GM13976 (cell line): ENCODE results near the gene NPS.

Experiments used
- DNase-seq: peaks from one replicate; pipeline ENCODE4 v3.0.0; 2012; ENCODE audit warnings: low spot score
- in situ Hi-C: fragments of 300-500 bp; cut with MboI; formaldehyde crosslinking; loops from one replicate; pipeline ENCODE4 v1.12.0; 2022; ENCODE audit warnings: low sequenced_read_pairs, mixed read lengths, inconsistent platforms; ENCODE audit not compliant: unreplicated experiment
- TF ChIP-seq, protein P1 (sequence below): IDR thresholded peaks from 2 replicates; pipeline ENCODE4 v1.5.1; 2012; ENCODE audit warnings: borderline replicate concordance, mild to moderate bottlenecking; ENCODE audit not compliant: insufficient read depth; ENCODE audit errors: extremely low read depth, missing control alignments, control extremely low read depth

NPS gene, protein sequence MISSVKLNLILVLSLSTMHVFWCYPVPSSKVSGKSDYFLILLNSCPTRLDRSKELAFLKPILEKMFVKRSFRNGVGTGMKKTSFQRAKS

DNA sequence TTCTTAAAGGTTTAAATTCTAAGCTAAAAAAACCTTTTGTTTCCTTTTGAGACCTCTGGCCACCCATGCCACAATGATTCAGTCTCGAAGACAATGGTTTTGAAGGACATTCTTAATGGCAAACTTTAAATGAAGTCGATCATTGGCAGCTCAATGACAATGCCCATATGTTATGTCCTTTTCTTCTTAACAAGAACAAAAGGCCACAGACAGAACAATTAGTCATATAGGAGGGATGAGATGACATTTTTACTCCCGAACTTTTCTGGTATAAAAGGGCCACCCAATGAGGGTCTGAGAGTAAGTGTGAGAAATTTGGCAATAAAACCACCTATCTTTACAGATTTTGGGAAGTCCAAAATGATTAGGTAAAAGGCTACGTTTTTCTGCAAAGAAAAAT lies at the start of gene NPS:
Gene NPS (plus strand): TSS at position 301 of the 400 bp plus-strand sequence. CDS start 60 bp downstream, at position 361.
- DNase-seq = no peak
- in situ Hi-C loops = no loop called here

DNA sequence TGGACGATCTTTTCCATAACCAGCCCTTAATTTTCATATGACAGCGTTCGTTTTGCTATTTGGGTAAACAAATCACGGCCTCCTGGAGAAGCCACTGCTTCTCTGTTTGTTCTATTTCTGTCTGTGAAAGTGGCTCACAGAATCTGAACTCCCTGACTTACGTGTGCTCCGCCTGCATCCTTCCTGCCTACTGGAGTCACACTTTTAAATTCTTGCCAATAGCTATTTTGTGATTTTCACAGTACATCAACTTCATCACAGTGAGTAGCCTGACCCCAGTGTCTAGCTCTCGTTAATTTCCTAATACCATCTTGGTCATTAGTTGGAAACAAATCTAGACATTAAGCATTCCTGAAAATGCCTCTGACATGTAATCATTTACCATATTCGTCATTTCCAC lies 49.0 kb upstream of the NPS start:
- DNase-seq = no peak
- in situ Hi-C loops = no loop called here
- TF ChIP-seq, protein P1, sequence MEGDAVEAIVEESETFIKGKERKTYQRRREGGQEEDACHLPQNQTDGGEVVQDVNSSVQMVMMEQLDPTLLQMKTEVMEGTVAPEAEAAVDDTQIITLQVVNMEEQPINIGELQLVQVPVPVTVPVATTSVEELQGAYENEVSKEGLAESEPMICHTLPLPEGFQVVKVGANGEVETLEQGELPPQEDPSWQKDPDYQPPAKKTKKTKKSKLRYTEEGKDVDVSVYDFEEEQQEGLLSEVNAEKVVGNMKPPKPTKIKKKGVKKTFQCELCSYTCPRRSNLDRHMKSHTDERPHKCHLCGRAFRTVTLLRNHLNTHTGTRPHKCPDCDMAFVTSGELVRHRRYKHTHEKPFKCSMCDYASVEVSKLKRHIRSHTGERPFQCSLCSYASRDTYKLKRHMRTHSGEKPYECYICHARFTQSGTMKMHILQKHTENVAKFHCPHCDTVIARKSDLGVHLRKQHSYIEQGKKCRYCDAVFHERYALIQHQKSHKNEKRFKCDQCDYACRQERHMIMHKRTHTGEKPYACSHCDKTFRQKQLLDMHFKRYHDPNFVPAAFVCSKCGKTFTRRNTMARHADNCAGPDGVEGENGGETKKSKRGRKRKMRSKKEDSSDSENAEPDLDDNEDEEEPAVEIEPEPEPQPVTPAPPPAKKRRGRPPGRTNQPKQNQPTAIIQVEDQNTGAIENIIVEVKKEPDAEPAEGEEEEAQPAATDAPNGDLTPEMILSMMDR = no peak

More for the DNA sequence above, at the start of gene NPS:
- TF ChIP-seq, protein P1 = no peak

- no peak for DNase-seq
- TF ChIP-seq, protein P1 = no peak
- in situ Hi-C loops = no loop called here
Measured at GRCh38 chr10:127506094-127506493, 43.0 kb upstream of the NPS start.

GRCh38 chr10:127522298-127522697 lies 26.8 kb upstream of the NPS start:
- DNase-seq = no peak

DNA sequence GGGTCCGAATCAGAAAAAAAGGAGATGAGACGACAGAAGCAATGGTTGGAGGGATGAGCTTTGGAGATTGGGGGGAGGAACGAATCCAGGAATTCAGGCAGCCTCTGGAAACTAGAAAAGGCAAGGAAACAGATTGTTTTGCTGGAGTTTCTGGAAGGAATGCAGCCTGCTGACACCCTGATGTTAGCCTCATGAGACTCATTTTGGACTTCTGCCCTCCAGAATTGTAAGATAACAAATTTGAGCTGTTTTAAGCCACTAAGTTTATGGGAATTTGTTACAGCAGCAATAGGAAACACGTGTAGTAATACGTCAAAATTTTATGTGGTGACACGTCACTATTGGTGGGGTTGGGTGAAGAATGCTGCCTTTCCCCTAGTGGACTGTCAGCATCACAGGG lies 25.6 kb upstream of the NPS start:
- no peak for DNase-seq
- TF ChIP-seq, protein P1 = no peak
- in situ Hi-C loops = no loop called here

More at GRCh38 chr10:127522298-127522697, 26.8 kb upstream of the NPS start:
- in situ Hi-C loops = no loop called here
- TF ChIP-seq, protein P1 = no peak

DNA sequence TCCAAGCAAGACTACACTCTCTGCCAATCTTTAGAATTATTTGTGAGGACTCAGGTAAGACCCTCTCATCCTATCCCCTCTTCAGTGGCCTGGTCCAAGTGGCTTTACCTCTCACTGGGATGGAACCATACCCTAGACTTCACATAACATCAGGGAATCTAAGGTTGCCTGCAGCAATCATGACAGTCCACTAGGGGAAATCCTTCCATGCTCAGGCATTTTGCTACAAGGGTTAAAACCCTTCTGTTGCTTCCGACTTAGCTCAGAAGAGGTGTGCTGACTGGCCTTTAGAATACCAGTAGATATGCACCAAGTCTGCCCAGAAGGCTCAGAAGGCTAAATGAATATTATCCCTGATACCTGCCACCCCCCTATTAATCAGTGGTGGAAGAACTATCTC lies 24.9 kb upstream of the NPS start:
- in situ Hi-C loops = no loop called here
- TF ChIP-seq, protein P1 = no peak
- no peak for DNase-seq
